Measurements from ENCODE around the gene HM13.

The HM13 gene

DNA sequence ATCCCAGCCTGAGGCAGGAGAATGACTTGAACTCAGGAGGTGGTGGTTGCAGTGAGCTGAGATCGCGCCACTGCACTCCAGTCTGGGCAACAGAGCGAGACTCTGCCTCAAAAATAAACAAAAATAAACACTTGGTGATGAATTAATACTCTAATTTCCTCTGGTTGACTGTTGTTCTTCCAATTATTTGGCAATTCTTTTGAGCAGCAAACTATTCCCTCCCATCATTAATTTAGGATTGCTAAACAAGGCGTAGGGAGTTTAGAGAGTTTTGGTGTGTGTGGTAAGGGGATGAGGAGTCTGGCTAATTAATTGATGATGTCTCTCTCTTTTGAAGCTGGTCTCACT is 88.2 kb downstream of the HM13 start:
- DNase-seq (ENCODE audit: low read depth) = no peak
- no peak overlapping the region for H3K4me3 ChIP-seq (ENCODE audit: low read depth, low read length)
- TF ChIP-seq, protein P1, sequence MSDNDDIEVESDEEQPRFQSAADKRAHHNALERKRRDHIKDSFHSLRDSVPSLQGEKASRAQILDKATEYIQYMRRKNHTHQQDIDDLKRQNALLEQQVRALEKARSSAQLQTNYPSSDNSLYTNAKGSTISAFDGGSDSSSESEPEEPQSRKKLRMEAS (IDR thresholded peaks at IDR 0.05; ENCODE audit: low read depth, low read length) = no peak
- TF ChIP-seq MYC (IDR thresholded peaks at IDR 0.05; ENCODE audit: low read depth, low read length) (no peak), POLR2A (IDR thresholded peaks at IDR 0.05; ENCODE audit: extremely low read depth, insufficient read length) (no peak)
- TF ChIP-seq, protein P2, sequence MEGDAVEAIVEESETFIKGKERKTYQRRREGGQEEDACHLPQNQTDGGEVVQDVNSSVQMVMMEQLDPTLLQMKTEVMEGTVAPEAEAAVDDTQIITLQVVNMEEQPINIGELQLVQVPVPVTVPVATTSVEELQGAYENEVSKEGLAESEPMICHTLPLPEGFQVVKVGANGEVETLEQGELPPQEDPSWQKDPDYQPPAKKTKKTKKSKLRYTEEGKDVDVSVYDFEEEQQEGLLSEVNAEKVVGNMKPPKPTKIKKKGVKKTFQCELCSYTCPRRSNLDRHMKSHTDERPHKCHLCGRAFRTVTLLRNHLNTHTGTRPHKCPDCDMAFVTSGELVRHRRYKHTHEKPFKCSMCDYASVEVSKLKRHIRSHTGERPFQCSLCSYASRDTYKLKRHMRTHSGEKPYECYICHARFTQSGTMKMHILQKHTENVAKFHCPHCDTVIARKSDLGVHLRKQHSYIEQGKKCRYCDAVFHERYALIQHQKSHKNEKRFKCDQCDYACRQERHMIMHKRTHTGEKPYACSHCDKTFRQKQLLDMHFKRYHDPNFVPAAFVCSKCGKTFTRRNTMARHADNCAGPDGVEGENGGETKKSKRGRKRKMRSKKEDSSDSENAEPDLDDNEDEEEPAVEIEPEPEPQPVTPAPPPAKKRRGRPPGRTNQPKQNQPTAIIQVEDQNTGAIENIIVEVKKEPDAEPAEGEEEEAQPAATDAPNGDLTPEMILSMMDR (IDR thresholded peaks at IDR 0.05; ENCODE audit: low read depth, low read length) = no peak

DNA sequence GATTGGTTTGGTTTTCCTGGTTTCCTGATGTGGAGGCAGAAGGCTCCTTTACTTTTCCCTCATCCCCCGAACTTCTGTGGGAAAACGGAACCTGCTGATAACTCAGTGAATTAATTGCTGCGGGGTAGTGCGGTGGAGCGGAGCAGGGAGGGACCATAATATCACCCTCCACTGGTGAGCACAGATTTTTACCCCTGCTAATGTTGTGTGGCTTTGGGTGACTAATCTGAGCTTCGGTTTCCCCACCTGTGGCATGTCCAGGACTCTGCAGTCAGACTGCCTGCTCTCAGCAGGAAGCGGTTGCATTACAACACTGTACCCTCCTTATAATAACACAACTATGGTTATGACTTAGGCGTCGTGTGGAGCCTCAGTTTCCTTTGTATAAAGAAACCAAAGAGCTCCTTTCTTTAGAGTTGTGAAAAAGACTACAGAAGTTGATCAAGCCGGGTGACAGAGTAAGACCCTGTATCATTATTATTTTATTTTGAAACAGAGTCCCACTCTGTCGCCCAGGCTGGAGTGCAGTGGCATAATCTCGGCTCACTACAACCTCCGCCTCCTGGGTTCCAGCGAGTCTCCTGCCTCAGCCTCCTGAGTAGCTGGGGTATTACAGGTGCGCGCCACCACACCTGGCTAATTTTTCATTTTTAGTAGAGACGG is 88.7 kb downstream of the HM13 start:
- peak; percentile 63 for TF ChIP-seq MYC (IDR thresholded peaks at IDR 0.05; ENCODE audit: low read depth, low read length)
- TF ChIP-seq POLR2A (IDR thresholded peaks at IDR 0.05; ENCODE audit: extremely low read depth, insufficient read length) = no peak
- TF ChIP-seq, protein P1 (IDR thresholded peaks at IDR 0.05; ENCODE audit: low read depth, low read length) = peak; percentile 65
- TF ChIP-seq, protein P2 (IDR thresholded peaks at IDR 0.05; ENCODE audit: low read depth, low read length) = no peak
- DNase-seq (ENCODE audit: low read depth) = peak; percentile 90
- H3K4me3 ChIP-seq (ENCODE audit: low read depth, low read length) = no peak overlapping the region

DNA sequence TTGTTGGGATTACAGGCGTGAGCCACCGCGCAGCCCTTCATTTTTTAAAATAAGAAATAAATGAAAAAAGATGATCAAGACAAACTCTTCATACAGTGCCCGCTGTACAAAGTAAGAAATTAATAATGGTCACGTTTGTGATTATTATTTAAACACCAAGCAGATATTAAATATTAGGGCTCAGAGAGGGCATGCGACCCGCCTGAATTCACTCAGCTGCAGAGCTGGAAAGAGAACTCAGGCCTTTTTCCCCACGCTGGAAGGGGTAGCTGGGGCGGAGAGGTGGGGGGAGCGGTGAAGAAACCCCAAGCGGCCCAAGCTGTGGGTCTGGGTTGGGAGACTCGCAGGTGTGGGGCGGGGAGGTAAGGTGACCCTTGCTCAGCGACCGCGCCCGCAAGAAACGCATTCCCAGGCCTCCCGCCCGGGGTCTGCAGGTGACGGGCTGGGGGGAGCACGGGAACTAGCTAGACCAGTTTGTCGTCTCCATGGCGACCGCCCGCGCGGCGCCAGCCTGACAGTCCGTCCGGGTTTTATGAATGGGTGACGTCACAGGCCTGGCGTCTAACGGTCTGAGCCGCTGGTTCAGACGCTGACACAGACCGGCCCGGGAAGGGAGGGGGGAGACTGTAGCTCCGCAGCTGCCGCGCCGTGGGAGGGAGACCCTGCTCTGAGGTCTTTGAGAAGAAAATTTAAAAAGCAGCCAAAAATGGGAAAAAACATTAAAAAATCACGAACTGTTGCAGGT is 89.8 kb downstream of the HM13 start:
- TF ChIP-seq MYC (IDR thresholded peaks at IDR 0.05; ENCODE audit: low read depth, low read length) (0 out of 2 replicates have a peak, but pooled peaks have one; percentile 20), POLR2A (IDR thresholded peaks at IDR 0.05; ENCODE audit: extremely low read depth, insufficient read length) (no peak)
- TF ChIP-seq, protein P1 (IDR thresholded peaks at IDR 0.05; ENCODE audit: low read depth, low read length) = peak; percentile 28; the same call in 1 of the 2 replicates
- TF ChIP-seq, protein P2 (IDR thresholded peaks at IDR 0.05; ENCODE audit: low read depth, low read length) = no peak
- peak overlapping the region; percentile 38 for H3K4me3 ChIP-seq (ENCODE audit: low read depth, low read length)
- peak; percentile 90 for DNase-seq (ENCODE audit: low read depth)

DNA sequence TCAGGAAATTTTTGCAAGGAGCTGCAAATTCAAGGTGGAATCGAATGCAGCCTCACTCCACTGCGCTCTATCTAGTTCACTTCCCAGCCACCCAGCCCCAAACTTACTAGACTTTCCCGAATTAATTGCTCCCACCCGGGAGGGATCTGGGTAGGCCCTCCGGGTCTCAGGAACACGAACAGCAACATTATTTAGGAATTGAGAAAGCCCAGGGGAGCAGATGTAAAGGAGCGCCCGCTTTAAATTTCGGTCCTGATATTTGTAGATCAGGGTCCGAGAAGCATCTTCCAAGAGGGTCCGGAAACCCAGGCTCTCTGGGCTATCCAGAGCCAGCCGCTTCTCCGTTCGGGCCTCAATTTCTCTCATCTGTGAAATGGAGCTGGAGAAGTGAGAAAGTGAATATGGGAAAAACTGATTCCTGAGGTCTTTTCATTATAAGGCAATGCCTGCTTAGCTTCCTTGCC is 90.4 kb downstream of the HM13 start:
- TF ChIP-seq, protein P1 (IDR thresholded peaks at IDR 0.05; ENCODE audit: low read depth, low read length) = no peak
- TF ChIP-seq, protein P2 (IDR thresholded peaks at IDR 0.05; ENCODE audit: low read depth, low read length) = no peak
- TF ChIP-seq MYC (IDR thresholded peaks at IDR 0.05; ENCODE audit: low read depth, low read length) (no peak), POLR2A (IDR thresholded peaks at IDR 0.05; ENCODE audit: extremely low read depth, insufficient read length) (no peak)
- DNase-seq (ENCODE audit: low read depth) = no peak
- H3K4me3 ChIP-seq (ENCODE audit: low read depth, low read length) = peak overlapping the region; percentile 38

DNA sequence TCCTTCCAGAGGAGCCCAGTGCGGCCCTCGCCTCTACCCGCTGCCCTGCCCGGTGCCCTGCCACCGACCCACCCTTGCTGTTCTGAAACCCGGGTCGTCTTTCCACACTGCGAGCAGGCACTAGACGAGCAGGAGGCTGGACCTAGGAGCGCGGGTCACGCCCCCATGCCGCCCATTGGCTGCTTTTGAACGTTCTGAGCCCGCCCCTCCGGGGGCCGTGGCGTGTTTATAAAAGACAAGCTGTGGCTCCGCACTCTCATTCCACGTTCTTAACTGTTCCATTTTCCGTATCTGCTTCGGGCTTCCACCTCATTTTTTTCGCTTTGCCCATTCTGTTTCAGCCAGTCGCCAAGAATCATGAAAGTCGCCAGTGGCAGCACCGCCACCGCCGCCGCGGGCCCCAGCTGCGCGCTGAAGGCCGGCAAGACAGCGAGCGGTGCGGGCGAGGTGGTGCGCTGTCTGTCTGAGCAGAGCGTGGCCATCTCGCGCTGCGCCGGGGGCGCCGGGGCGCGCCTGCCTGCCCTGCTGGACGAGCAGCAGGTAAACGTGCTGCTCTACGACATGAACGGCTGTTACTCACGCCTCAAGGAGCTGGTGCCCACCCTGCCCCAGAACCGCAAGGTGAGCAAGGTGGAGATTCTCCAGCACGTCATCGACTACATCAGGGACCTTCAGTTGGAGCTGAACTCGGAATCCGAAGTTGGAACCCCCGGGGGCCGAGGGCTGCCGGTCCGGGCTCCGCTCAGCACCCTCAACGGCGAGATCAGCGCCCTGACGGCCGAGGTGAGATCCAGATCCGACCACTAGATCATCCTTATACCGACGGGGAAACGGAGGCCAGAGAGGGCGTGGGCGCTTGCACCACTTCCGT is 91.0 kb downstream of the HM13 start, which contains the start of gene ID1:
Gene ID1, plus strand, starts transcription at position 259 of the 871 bp plus-strand sequence. Its CDS starts 99 bp downstream, at position 358.
- peak within 1 kb of the TSS; percentile 56 for H3K4me3 ChIP-seq (ENCODE audit: low read depth, low read length)
- peak; percentile 91 for DNase-seq (ENCODE audit: low read depth)
- TF ChIP-seq, protein P1 (IDR thresholded peaks at IDR 0.05; ENCODE audit: low read depth, low read length) = peak; percentile 60
- TF ChIP-seq POLR2A (IDR thresholded peaks at IDR 0.05; ENCODE audit: extremely low read depth, insufficient read length) = peak; percentile 61
- TF ChIP-seq MYC (IDR thresholded peaks at IDR 0.05; ENCODE audit: low read depth, low read length) = peak; percentile 24
- TF ChIP-seq, protein P2 (IDR thresholded peaks at IDR 0.05; ENCODE audit: low read depth, low read length) = no peak

Data from NB4 (cell line).